NCI-H1436 treated with DMSO at 0.1 percent for 48 hours (cell line): ENCODE measurements around the gene SCP2.

Source experiments
- DNase-seq: peaks from one replicate; lab custom pipeline; 2025; lab: John Stamatoyannopoulos, UW

The SCP2 gene

GRCh38 chr1:53068314-53069099, 141.4 kb downstream of the SCP2 start:
- no peak for DNase-seq

DNA sequence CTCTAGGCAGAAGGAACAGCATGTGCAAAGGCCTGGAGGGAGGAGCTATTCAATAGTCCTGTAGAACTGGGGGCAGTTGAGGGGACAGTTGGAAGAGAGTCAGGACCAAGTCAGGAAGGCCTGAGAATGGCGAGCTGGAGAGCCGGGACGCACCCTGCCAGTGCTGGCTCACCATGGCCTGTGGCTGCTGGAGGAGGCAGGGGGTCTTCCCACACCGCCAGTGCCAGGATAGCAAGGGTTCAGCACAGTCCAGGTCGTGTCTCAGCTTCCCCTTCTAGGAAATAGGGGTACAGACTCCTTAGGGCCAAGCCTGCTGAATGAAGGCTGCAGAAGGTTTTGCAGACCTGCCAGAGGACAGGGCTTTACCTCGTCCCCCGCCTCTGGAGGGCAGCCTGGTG, 142.2 kb downstream of the SCP2 start:
- no peak for DNase-seq

DNA sequence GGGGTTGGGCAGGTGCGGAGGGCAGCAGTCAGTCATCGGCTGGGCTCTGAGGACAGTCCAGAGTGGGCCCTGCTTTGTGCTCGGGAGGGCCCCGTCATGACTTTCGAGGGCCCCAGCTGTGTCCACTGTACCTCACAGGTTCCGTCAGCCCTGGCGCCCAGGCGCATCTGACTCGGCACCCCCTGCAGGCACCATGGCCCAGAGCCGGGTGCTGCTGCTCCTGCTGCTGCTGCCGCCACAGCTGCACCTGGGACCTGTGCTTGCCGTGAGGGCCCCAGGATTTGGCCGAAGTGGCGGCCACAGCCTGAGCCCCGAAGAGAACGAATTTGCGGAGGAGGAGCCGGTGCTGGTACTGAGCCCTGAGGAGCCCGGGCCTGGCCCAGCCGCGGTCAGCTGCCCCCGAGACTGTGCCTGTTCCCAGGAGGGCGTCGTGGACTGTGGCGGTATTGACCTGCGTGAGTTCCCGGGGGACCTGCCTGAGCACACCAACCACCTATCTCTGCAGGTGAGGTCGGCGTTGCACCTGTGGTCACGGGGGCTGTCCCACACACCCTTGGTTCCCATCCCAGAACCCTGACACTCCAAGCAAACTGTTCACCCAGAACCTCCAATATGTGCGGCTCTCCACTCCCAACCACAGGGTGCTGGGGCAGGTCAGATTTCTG, 142.7 kb downstream of the SCP2 start:
- DNase-seq, result no peak

DNA sequence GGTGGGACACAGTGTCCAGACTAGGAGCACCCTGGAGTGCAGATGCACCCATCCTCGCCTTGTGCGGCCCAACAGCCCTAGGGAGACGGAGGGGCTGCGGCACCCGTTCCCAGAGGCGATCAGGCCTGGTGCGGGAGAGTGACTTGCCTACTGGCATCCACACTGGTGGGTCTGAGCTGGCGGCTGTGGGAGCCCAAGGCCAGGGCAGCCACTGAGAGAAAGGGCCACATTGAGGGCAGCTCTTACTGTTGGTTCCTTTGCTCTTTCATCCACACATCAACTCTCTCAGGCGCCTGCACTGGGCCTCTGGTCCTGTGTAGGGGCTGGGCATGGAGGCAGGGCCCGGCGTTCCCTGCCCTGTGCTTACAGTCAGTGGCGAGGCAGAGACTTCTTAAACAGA, 143.5 kb downstream of the SCP2 start:
- no peak for DNase-seq

DNA sequence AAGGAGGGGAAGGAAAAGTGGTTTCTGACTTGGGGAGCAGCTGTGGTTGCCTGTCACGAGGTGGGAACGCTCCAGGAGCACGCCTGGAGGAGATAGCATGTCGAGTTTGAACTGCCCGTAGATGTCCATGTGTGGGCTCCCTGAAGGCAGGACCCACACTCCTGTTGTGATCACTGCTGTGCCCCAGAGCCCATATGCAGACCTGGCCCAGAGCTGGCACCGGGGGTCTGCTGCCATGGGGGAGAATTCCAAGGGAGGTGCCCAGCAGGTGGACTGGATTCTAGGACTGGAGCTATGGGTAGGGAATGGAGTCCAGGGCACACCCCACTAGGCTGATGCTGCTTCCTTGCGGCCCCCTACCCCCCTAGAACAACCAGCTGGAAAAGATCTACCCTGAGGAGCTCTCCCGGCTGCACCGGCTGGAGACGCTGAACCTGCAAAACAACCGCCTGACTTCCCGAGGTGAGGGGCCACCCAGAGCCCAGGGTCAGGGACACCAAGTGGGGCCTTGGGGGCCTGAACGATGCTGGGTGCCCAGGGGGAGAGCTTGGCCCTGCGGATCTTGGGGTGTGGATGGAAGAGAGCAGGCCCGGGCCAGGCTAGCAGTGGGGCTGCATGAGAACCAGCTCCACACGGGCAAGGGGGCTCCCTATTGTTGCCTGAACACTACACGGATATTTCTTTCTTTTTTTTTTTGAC, 144.2 kb downstream of the SCP2 start:
- no peak for DNase-seq

- DNase-seq, result no peak
Observed at GRCh38 chr1:53071915-53072314, 144.8 kb downstream of the SCP2 start.

DNA sequence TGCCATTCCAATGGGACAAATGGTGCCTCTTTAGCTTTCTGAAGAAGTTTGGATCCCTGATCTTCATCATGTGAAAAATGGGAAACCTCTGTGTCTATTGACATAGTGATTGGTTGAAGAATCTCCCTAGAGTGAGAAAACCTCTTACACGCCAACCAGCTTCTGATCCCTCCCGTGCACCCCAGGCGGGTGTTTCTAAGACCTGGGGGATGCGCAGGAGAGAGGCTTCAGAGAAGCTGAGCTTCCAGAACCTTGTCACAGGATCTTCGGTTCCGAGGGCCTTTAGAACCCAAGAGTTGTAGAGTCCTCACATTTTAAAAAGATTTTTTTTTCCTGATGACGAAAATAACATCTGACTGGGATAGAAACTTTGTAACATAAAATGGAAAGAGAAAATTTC, 146.2 kb downstream of the SCP2 start:
- no peak for DNase-seq

DNA sequence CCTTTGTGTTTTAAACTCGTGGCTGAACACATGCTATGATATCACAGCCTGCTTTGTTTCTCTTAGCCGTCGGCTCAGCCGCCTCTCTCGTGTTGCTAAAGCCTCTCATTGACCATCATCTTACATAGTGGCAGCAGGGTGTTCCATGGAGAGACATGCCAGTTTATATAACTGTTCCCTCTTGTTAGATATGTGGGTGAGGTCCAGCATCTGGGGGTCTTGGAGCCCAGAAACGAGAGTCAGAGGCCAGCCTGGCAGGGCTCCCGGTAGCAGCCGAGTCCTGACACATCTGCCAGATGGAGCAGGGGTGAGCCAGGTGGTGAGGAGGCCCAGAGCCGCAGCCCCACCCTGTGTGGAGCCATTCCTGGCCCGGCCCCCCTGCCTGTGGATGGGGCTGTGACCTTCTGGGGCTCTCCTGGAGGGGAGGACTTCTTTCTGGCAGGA, 146.8 kb downstream of the SCP2 start:
- no peak for DNase-seq

- DNase-seq, result no peak
Observed at GRCh38 chr1:53074313-53075154, 147.5 kb downstream of the SCP2 start.

GRCh38 chr1:53075206-53075605, 148.1 kb downstream of the SCP2 start:
- DNase-seq, result no peak

GRCh38 chr1:53075761-53076163, 148.7 kb downstream of the SCP2 start:
- no peak for DNase-seq

DNA sequence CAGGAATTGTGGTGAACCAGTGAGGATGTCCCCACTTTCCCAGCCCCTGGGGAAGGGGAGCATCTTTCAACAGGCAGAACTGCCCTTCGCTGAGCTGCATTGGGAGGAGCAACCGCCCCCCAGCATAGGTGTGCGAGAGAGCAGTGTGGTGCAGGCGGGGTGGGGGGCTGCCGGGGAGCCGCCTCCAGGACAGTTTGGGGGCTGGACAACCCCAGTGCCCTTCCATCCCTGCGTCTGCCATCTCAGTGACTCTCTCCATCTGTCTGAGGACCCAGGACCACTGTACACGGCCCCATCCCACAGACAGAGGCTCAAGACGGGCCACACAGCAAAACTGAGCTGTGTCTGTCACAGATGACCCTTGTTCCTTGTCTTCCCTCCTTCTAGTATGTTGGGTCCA, 149.1 kb downstream of the SCP2 start:
- DNase-seq, result no peak

- no peak for DNase-seq
Observed at GRCh38 chr1:53076721-53077598, 149.9 kb downstream of the SCP2 start.

GRCh38 chr1:53077599-53077965, 150.5 kb downstream of the SCP2 start:
- no peak for DNase-seq

DNA sequence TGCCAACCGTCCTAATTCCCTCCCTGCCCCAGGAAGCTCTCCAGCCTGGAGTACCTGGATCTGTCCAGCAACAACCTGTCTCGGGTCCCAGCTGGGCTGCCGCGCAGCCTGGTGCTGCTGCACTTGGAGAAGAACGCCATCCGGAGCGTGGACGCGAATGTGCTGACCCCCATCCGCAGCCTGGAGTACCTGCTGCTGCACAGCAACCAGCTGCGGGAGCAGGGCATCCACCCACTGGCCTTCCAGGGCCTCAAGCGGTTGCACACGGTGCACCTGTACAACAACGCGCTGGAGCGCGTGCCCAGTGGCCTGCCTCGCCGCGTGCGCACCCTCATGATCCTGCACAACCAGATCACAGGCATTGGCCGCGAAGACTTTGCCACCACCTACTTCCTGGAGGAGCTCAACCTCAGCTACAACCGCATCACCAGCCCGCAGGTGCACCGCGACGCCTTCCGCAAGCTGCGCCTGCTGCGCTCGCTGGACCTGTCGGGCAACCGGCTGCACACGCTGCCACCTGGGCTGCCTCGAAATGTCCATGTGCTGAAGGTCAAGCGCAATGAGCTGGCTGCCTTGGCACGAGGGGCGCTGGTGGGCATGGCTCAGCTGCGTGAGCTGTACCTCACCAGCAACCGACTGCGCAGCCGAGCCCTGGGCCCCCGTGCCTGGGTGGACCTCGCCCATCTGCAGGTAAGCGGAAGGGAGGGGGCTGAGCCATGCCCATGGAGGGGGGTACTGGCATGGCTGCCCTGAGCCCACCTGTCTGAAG, 151.4 kb downstream of the SCP2 start:
- DNase-seq, result no peak

- DNase-seq, result no peak
Observed at GRCh38 chr1:53079251-53079650, 152.2 kb downstream of the SCP2 start.

DNA sequence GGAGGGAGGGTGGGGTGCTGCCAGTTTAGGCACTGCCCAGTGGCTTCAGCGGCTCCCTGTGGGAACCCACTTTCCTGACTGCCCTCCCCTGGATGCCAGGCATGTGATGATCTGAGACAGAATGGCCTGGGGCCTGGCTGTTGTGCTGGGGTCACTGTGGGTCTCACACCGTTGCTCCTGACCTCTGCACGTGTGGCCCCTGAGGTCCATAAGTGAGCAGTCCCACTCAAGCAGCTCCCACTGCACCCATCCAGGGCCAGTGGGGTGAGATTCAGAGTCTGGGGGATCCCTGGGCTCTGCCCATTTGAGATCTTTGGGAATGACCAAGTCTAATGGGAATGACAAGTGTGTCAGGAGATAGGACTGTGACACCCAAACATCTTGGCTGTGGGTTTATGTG, 153.0 kb downstream of the SCP2 start:
- no peak for DNase-seq

DNA sequence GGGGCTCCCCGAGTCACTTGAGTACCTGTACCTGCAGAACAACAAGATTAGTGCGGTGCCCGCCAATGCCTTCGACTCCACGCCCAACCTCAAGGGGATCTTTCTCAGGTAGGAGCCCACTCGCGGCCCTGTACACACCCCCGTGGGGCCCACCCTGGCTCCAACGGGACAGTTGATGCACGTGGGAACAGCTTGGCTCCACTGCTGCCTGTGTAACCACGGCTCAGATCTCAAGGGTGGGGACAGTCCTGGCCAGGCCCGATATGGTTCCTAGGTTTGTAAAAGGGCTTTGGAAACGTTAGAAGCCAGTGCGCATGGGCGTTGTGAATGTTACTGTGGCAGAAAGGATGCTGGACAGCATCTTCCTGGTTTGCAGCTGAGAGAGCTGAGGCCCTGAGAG, 153.7 kb downstream of the SCP2 start:
- DNase-seq, result no peak

DNA sequence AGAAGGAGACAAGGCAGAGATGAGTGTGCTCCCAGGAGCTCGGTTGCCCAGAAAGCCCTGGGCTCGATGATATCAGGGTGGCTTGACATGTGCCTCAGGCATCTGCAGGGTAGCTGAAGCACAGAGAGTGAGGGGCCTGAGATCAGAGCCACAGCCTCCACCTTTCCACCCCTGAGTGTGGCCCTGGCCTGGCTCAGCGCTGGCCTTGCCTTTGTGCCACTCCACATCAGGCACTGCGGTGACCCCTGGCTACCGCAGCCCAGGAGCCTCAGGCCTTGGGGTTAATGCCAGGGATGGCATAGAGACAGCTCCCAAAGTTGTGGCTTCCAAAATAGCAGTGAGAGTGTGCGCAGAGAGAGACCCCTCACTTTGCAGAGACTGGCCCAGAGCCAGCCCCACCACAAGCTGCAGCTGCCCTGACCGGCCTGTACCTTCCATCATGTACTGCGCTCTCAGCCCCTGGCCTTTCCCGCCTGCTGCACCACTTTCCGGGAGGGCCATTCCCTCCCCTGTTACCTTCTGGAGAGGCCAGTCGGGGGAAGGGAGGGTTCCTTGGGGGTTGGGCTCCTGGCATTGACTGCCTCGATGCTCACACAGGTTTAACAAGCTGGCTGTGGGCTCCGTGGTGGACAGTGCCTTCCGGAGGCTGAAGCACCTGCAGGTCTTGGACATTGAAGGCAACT, 154.4 kb downstream of the SCP2 start:
- no peak for DNase-seq
